NCI-H774 (cell line): Measurements from ENCODE around the gene LDLRAD3.

ENCODE experiments used
- DNase-seq: peaks from one replicate; lab custom pipeline; 2025; lab: John Stamatoyannopoulos, UW

The LDLRAD3 gene

GRCh38 chr11:36104660-36104992, 160.8 kb downstream of the LDLRAD3 start:
- DNase-seq = no peak

GRCh38 chr11:36105743-36106581, 162.1 kb downstream of the LDLRAD3 start:
- no peak for DNase-seq

DNA sequence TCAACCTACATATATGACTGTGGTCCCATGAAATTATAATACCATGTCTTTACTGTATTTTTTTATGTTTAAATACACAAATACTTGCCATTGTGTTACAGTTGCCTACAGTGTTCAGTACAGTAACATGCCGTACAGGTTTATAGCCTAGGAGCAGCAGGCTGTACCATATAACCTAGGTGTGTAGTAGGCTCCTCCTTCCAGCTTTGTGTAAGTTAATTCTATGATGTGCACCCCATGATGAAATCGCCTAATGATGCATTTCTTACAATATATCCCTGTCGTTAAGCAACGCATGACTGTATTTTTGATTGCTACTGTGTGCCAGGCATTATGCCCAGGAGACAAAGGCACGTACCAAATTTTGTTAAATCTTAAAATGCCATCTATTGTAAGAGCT, 163.7 kb downstream of the LDLRAD3 start:
- no peak for DNase-seq

DNA sequence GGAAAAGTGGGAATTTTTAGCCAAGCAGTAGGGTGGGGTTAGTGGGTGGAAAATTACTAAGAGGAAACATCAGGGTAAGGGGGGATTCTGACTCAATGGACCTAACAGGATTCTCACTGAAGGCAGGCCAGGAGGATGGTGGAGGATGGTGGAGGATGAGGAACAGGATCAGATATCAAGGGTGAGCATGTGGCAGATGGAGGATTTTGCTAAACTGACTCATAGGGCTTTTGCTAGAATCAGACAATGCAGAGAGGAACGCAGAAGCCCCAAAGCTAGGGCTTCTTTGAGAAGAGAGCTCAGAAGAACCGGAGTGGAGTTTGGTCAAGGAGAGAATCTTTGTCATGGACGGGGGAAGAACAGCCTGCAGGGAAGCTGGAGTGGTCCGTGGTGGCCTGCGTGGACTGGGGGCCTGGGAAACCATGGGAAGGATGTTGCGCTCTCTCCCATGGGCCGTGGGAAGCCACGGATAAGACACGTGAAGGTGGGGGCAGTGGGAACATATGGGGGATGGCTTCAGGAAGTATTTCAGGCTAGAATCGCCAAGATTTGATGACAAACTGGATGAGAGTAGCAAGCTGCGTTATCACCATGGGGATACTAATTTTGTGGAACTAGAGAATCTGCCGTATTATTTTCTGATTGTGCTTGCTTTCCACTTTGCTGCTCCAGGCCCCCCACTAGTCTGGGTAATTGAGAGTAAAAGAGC, 165.2 kb downstream of the LDLRAD3 start:
- DNase-seq = no peak

DNA sequence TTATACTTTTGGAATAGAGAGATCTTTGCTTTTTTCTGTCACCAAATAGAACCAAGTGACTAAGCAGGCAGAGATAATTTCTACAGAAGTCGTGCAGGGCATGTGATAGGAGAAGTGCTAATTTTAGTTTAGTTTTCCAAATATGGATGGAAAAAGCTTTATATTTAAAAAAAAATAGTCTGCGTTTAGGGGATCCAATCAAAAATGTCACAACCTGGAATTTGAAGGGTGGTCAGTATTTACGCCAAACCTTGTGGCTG, 165.7 kb downstream of the LDLRAD3 start:
- no peak for DNase-seq

DNA sequence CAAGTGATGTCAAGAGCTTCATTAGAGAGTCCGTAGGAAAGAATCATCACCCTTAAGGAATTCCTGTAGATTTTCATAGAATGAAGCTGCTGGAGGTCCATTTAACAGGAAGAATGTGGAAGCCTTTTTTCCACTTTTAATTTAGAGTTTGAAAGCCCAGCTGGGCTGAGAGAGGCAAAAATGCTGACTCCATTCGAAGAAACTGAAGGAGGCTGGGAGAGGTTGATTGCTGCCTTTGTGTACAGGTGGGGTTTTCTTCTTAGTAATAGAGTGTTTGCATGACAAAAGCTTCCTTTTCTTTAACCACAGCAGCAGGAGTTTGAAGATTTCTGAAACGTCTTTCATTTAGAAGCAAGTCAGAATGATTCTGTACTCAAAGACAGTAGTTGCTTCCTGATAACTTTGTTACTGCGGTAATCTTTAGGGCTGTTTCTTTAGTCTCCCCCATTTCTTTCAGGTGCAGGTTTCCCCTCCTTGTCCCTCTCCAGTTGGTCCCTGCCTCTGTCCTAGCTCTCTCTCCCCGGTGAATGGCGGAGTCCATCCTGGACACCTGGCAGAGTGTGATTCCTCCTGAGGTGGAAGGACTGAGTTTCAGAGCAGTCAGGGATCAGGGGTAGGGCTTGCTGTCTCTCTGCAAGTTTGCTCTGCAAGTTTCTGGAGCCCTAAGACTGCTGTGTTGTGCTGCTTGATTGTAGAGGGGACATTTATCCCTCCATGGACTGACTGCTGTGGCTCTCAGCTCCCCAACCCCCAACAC, 166.2 kb downstream of the LDLRAD3 start:
- no peak for DNase-seq

DNA sequence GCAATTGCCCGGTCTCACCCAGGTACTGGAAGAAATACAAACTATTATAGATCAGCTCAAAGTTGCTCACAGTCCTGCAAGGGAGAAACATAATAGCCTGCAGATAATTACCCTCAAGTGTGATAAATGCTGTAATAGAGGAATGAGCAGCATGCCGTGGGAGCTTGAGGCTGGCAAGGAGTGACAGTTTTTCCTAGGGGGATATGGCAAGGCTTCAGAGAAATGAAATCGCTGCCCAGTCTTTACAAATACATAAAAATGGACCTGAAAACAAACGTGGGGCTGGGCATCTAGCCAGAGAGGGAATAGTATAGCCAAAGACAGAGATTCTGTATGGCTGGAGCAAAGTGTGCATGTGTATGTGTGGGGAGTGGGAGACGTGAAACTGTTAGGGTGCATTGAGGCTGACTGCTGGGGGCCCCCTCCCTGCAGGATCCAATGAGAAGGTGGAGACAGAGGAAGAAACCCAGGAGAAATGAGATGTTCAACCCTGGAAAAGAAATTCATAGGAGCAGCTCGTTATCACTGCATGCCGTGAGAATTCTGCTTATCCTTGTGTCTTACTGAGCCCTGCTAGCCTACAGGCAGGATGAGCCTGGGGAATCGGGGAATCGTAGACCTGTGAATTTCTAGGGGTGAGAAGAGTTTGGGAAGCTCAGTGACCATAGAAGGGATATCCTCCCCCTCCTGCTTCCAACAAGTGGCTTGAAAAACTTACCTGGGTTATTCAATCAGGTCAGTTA, 167.0 kb downstream of the LDLRAD3 start:
- DNase-seq = no peak

GRCh38 chr11:36114095-36114494, 170.2 kb downstream of the LDLRAD3 start:
- DNase-seq = no peak

GRCh38 chr11:36115378-36115801, 171.5 kb downstream of the LDLRAD3 start:
- no peak for DNase-seq

- no peak for DNase-seq
Observed at GRCh38 chr11:36116161-36116560, 172.3 kb downstream of the LDLRAD3 start.

DNA sequence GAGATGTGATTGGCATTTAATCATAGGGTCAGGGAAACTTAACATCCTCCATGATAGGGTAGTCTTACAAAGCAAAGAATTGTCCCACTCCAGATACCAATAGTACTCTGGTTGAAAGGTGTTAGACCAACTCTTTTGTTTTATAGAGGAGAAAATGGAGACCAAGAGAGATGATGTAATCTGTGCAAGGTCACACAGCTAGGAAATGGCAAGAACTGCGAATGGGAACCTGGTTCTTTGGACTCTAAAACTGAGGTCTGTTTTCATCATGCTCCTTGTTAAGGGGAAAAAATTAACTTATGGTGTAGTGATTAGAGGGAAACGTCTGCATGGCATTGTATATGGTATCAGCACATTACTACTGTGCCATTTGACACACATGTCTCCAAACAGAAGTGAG, 174.2 kb downstream of the LDLRAD3 start:
- DNase-seq = no peak

GRCh38 chr11:36119300-36119699, 175.4 kb downstream of the LDLRAD3 start:
- no peak for DNase-seq

DNA sequence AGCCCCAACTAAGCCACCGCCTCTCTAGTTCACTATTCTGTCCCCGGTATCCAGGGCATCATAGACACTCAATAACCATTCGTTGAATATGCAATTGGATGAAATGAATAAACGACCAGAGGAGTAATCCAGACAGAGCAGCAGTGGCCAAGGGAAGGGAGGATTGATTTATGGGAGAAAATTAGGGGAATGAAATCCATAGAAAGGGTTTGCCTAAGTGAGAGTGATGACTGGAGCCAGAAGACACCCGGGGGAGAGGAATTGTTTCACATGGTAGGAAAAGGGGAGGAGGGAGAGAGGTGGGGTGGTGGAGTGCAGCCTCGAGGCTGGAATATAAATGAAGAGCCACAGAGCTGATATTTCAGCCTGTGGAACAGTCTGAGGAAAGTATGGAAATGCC, 177.2 kb downstream of the LDLRAD3 start:
- DNase-seq = no peak

GRCh38 chr11:36122671-36123070, 178.8 kb downstream of the LDLRAD3 start:
- no peak for DNase-seq

DNA sequence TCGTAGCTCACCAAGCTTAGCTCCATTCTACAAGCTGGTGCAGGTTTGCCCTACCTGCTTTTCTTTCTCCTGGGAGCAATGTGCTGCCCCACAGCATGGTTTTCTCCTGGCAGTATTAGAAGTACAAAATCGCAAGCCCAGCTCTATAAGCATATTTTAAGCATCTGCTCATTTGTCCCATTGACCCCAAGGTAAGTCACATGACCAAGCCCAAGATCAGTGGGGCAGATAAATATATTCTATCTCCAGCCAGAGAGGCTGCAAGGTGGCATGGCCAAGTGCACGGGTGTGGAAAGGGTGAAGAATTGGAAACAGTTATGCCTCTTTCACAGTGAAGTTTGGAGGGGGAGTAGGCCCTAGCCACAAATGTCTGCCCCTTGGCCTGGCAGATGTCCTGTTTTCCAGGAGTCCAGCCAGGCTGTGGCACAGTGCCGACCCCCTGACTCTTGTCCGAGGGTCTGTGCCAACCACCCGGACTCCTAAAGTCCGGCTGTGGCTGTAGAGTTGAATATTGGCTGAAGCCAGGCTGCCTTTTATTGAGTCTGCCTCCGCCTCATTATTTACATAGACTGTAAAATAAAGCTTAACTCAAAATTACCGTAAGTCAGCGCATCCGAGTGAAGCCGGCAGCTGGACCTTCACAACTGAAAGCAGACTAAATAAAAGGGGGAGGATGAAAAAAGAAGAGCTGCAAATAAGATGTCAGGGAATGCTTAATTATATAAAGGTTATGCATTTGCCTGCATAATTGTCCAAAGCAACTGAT, 179.7 kb downstream of the LDLRAD3 start:
- DNase-seq = no peak

- DNase-seq = no peak
Observed at GRCh38 chr11:36126678-36127077, 182.8 kb downstream of the LDLRAD3 start.

- no peak for DNase-seq
Observed at GRCh38 chr11:36127550-36127949, 183.7 kb downstream of the LDLRAD3 start.

DNA sequence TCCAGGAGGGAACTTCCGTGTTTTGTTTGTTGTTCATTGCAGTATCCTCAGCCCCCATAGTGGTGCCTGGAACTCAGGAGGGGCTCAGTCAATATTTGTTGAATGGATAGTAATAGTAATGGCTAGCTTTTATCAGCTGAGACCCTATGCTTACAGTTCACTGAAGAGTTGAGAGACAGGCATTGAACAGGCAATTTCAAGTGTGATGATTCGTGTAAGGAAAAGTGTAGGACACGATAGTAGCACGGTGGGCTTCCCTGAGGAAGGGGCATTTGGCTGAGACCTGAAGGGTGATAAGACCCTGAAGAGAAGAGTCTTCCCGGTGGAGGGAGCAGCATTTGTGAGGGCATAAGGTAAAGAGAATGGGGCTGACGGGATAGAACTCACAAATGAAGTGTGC, 186.1 kb downstream of the LDLRAD3 start:
- no peak for DNase-seq

DNA sequence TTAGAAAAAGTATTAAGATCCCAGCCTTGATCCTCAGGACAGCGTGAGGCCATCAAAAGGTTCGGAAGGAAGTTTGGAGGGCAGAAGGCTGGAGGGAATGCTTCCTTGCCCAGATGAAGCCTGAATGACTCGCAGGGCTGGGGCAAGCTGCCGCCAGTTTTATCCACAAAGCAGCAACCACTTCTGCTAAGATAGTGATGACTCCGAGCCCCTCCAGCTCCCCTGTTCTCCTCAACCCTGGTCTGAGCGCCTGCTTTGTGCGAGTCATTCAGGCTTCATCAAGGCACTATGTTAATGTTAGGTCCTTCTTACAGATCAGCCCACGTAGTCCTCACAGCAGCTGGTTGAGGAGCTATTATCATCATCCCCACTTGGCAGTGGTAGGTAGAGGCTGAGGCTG, 186.5 kb downstream of the LDLRAD3 start:
- no peak for DNase-seq

GRCh38 chr11:36131721-36132397, 188.0 kb downstream of the LDLRAD3 start:
- peak; percentile 11 for DNase-seq

- no peak for DNase-seq
Observed at GRCh38 chr11:36132940-36133339, 189.1 kb downstream of the LDLRAD3 start.
